ENCODE data around the gene TRAF7. TPM values are rescaled to one million over a fixed set of nuclear protein-coding genes. Genes with fewer than 3 reads are reported as not detected.
A peak's percentile ranks its signal among the peaks of the same experiment; 100 is the strongest.

The TRAF7 gene
- total and polyA plus RNA-seq, 2 of the 8 experiments (the other 6 are each of a cell fraction or from before 2014, with no cell fraction given): 96.8 to 148 TPM

- no peaks in the 10 kb centered on the region; a peak in 1 of 7 replicates for H3K27me3 ChIP-seq (replicated peaks in 1 of 4; ENCODE audit: control insufficient read depth in 3 of 4, extremely low read depth in 1 of 4, insufficient read depth in 3 of 4, low read length in 3 of 4)
- no peak overlapping the region for H3K18ac ChIP-seq (ENCODE audit: extremely low read depth, low read length)
- no peak overlapping the region for H2BK12ac ChIP-seq (ENCODE audit: low read depth, low read length)
- WGBS, 2 experiments (ENCODE audit: extremely low coverage in 1 of 2, insufficient coverage in 1 of 2, insufficient read length in 1 of 2, insufficient replicate concordance in 2 of 2, low coverage in 1 of 2, low lambda C conversion rate in 2 of 2, missing lambda C conversion rate in 1 of 2): 93% methylated on average over 21 of the region's 21 CpGs; no CpG with 5 or more reads in 1 of the 2 experiments
- ChIA-PET CTCF (ENCODE audit: partially characterized antibody) (no interaction called here), POLR2A (ENCODE audit: partially characterized antibody) (interaction anchor here (1.3 to 13.5 kb wide), 2 partner anchors 18 to 20 kb away, joined by 3 to 312 read pairs; partner anchors contain the start of gene TRAF7)
- FAIRE-seq (no peak), DNase-seq (ENCODE audit: low read depth in 1 of 2, low spot score in 2 of 2) (no peak)
- no peak overlapping the region for H3K56ac ChIP-seq (replicated peaks; ENCODE audit: insufficient read length, low read depth, low read length)
- no peaks in the 10 kb centered on the region for H3K79me2 ChIP-seq (ENCODE audit: control insufficient read depth in 1 of 2, insufficient read depth in 2 of 2, low read length in 2 of 2)
- H4K91ac ChIP-seq (replicated peaks; ENCODE audit: insufficient read length, low read length): no peak overlapping the region
- H3K79me1 ChIP-seq (ENCODE audit: low read depth, low read length): no peaks in the 10 kb centered on the region
- H2BK15ac ChIP-seq (ENCODE audit: low read length): no peak overlapping the region
- H3K4me1 ChIP-seq (replicated peaks in 1 of 4; ENCODE audit: control insufficient read depth in 3 of 4, insufficient read depth in 4 of 4, low read length in 3 of 4): no peaks in the 10 kb centered on the region; a peak in 1 of 7 replicates
- no peak overlapping the region for H3K4me3 ChIP-seq (ENCODE audit: extremely low read depth in 1 of 4, insufficient read depth in 2 of 4, low read depth in 3 of 4, low read length in 4 of 4)
- no peak overlapping the region for H4K8ac ChIP-seq (ENCODE audit: extremely low read depth, insufficient read depth, low read length)
- no peaks in the 10 kb centered on the region; the same call in 1 of the 2 replicates for H3K23me2 ChIP-seq (ENCODE audit: low read depth, low read length)
- H4K20me1 ChIP-seq (replicated peaks in 1 of 2; ENCODE audit: control insufficient read depth in 1 of 2, insufficient read depth in 2 of 2, low read length in 2 of 2): peaks cover 2 to 25% of the 10 kb centered on the region in 2 experiments
- H3K23ac ChIP-seq (ENCODE audit: insufficient read length): no peak overlapping the region
- no peak overlapping the region for H3K4me2 ChIP-seq (ENCODE audit: insufficient read depth in 1 of 2, low read depth in 2 of 2, low read length in 2 of 2)
- H3K27ac ChIP-seq (ENCODE audit: low read depth, low read length): no peak overlapping the region
- H3K9me3 ChIP-seq (ENCODE audit: insufficient read depth in 2 of 2, low read depth in 1 of 2, low read length in 1 of 2): no peaks in the 10 kb centered on the region
- no peak overlapping the region for H3K14ac ChIP-seq (ENCODE audit: insufficient read length)
- H2BK120ac ChIP-seq (replicated peaks; ENCODE audit: low read depth, low read length): no peak overlapping the region
- no peak overlapping the region for H2BK20ac ChIP-seq (ENCODE audit: low read length)
- H4K5ac ChIP-seq (ENCODE audit: insufficient read length, low read depth, low read length): no peak overlapping the region
- no peak overlapping the region for H3K9ac ChIP-seq (replicated peaks in 1 of 4; ENCODE audit: extremely low read depth in 1 of 4, low read depth in 3 of 4, low read length in 3 of 4)
- H2AK5ac ChIP-seq (ENCODE audit: low read depth, low read length): no peak overlapping the region
- TF ChIP-seq POLR2AphosphoS5 (IDR thresholded peaks at IDR 0.05; ENCODE audit: low read depth, low read length) (0 out of 2 replicates have a peak, but pooled peaks have one; percentile 6), CBX8 (IDR thresholded peaks at IDR 0.05; ENCODE audit: borderline replicate concordance, low read depth, low read length) (no peak)
- H3K4ac ChIP-seq (replicated peaks; ENCODE audit: insufficient read length, low read depth, low read length): no peak overlapping the region
- H3K36me3 ChIP-seq (ENCODE audit: control insufficient read depth in 2 of 4, insufficient read depth in 4 of 4, low read length in 3 of 4): peaks cover 24 to 68% (median 34%) of the 10 kb centered on the region in 4 experiments
- H2AFZ ChIP-seq (ENCODE audit: low read length): no peak overlapping the region
- H2BK5ac ChIP-seq (ENCODE audit: low read depth, low read length): no peak overlapping the region
Observed at GRCh38 chr16:2174396-2175131, 19.0 kb downstream of the TRAF7 start.
